ENCODE measurements around the gene PDIA5. TPM values are rescaled to one million over a fixed set of nuclear protein-coding genes. Genes with fewer than 3 reads are reported as not detected.

PDIA5 gene
- total RNA-seq, 2 donors from 2014 or later: 8.0 to 9.0 TPM

- Histone ChIP-seq H3K9me3 (no peaks in the 10 kb centered on the region), H3K4me3 (no peak overlapping the region), H3K36me3 (no peaks in the 10 kb centered on the region), H3K4me1 (peaks cover 0 to 4% of the 10 kb centered on the region in 2 donors), H3K27me3 (no peaks in the 10 kb centered on the region), H3K27ac (no peak overlapping the region)
- TF ChIP-seq CTCF (IDR thresholded peaks at IDR 0.05): no peak
- no peak for DNase-seq (ENCODE audit: low spot score)
These were observed 21.7 kb upstream of the PDIA5 start for GRCh38 chr3:123044981-123045763.

GRCh38 chr3:123046262-123047061, 20.4 kb upstream of the PDIA5 start:
- Histone ChIP-seq H3K27me3 (no peaks in the 10 kb centered on the region), H3K36me3 (no peaks in the 10 kb centered on the region), H3K27ac (no peak overlapping the region), H3K9me3 (no peaks in the 10 kb centered on the region), H3K4me1 (peaks cover 0 to 4% of the 10 kb centered on the region in 2 donors), H3K4me3 (no peak overlapping the region)
- DNase-seq (ENCODE audit: low spot score): no peak
- no peak for TF ChIP-seq CTCF (IDR thresholded peaks at IDR 0.05)

GRCh38 chr3:123047062-123047319, 19.8 kb upstream of the PDIA5 start:
- no peak for DNase-seq (ENCODE audit: low spot score)

GRCh38 chr3:123048480-123049237, 18.2 kb upstream of the PDIA5 start:
- Histone ChIP-seq H3K4me1 (peaks cover 0 to 6% of the 10 kb centered on the region in 2 donors), H3K27me3 (no peaks in the 10 kb centered on the region), H3K36me3 (no peaks in the 10 kb centered on the region), H3K4me3 (no peak overlapping the region), H3K27ac (no peak overlapping the region), H3K9me3 (no peaks in the 10 kb centered on the region)
- no peak for TF ChIP-seq CTCF (IDR thresholded peaks at IDR 0.05)
- DNase-seq (ENCODE audit: low spot score): no peak

More at GRCh38 chr3:123047062-123047319, 19.8 kb upstream of the PDIA5 start:
- H3K36me3 ChIP-seq: no peaks in the 10 kb centered on the region
- H3K4me3 ChIP-seq: no peak overlapping the region
- no peak overlapping the region for H3K27ac ChIP-seq
- peaks cover 0 to 4% of the 10 kb centered on the region in 2 donors for H3K4me1 ChIP-seq
- TF ChIP-seq CTCF (IDR thresholded peaks at IDR 0.05): no peak
- H3K27me3 ChIP-seq: no peaks in the 10 kb centered on the region
- H3K9me3 ChIP-seq: no peaks in the 10 kb centered on the region

GRCh38 chr3:123050666-123051065, 16.2 kb upstream of the PDIA5 start:
- Histone ChIP-seq H3K9me3 (no peaks in the 10 kb centered on the region), H3K27ac (no peak overlapping the region), H3K4me1 (peaks cover 0 to 16% of the 10 kb centered on the region in 2 donors), H3K4me3 (no peak overlapping the region), H3K36me3 (no peaks in the 10 kb centered on the region), H3K27me3 (no peaks in the 10 kb centered on the region)
- no peak for DNase-seq (ENCODE audit: low spot score)
- TF ChIP-seq CTCF (IDR thresholded peaks at IDR 0.05): no peak

All from right atrium auricular region (tissue), 2 donors.